ENCODE results near the gene PTBP1.

The PTBP1 gene

DNA sequence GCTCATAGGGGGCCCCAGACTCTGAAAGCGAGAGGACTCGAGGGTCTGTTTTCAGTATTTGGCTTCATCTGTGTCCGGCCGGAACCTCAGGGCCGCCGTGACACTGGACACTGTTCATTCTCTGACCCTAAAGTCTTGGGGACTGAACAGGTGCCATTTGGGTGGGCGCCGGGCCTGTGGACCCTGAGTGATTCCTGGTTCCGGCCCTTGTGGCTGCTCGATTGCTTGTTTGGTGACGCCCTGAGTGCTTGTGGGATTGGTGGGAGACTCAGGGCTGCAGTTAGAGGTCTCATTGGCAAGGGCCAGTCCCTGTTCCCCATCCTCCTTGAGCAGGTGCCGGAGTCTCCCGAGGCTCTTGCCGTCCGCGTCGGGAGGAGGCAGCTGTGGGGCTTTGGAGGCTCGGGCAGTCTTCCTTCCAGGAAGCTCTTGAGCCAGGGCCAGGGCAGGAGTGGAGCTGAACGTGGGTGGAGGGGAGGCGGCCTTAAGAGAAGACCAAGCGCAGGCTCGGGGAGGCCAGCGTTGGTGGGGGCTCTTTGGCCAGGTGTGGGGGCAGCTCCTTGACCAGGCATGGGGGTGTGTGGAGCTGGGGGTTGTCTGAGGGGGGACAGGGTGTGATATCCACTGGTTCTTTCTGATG lies 4.7 kb downstream of the PTBP1 start:
- Histone ChIP-seq H4K20me1 (ENCODE audit: insufficient read depth, low read length) (no peaks in the 10 kb centered on the region), H3K4me1 (ENCODE audit: insufficient read depth, low read length, severe bottlenecking) (peaks cover 28% of the 10 kb centered on the region), H3K79me2 (ENCODE audit: insufficient read depth, low read length) (peaks cover 57% of the 10 kb centered on the region), H2AFZ (ENCODE audit: low read length) (no peak overlapping the region), H3F3A (ENCODE audit: insufficient read depth, low read length) (no peaks in the 10 kb centered on the region), H3K27me3 (ENCODE audit: insufficient read depth, low read length) (no peaks in the 10 kb centered on the region), H3K4me3 (ENCODE audit: low read depth, low read length, poor library complexity, severe bottlenecking) (no peak overlapping the region), H3K9me2 (ENCODE audit: low read depth, low read length) (no peaks in the 10 kb centered on the region), H3K4me2 (ENCODE audit: low read length) (no peak overlapping the region), H3K9me3 (ENCODE audit: low read length) (no peaks in the 10 kb centered on the region), H3K9ac (ENCODE audit: low read length) (no peak overlapping the region), H3K36me3 (ENCODE audit: insufficient read depth, low read length) (peaks cover 91% of the 10 kb centered on the region), H3K27ac (ENCODE audit: low read depth, low read length, poor library complexity, severe bottlenecking) (no peak overlapping the region)
- no peak for TF ChIP-seq EZH2 (IDR thresholded peaks at IDR 0.05; ENCODE audit: borderline replicate concordance, low read length)
- TF ChIP-seq, protein P1, sequence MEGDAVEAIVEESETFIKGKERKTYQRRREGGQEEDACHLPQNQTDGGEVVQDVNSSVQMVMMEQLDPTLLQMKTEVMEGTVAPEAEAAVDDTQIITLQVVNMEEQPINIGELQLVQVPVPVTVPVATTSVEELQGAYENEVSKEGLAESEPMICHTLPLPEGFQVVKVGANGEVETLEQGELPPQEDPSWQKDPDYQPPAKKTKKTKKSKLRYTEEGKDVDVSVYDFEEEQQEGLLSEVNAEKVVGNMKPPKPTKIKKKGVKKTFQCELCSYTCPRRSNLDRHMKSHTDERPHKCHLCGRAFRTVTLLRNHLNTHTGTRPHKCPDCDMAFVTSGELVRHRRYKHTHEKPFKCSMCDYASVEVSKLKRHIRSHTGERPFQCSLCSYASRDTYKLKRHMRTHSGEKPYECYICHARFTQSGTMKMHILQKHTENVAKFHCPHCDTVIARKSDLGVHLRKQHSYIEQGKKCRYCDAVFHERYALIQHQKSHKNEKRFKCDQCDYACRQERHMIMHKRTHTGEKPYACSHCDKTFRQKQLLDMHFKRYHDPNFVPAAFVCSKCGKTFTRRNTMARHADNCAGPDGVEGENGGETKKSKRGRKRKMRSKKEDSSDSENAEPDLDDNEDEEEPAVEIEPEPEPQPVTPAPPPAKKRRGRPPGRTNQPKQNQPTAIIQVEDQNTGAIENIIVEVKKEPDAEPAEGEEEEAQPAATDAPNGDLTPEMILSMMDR (IDR thresholded peaks at IDR 0.05; ENCODE audit: low read length) = no peak

DNA sequence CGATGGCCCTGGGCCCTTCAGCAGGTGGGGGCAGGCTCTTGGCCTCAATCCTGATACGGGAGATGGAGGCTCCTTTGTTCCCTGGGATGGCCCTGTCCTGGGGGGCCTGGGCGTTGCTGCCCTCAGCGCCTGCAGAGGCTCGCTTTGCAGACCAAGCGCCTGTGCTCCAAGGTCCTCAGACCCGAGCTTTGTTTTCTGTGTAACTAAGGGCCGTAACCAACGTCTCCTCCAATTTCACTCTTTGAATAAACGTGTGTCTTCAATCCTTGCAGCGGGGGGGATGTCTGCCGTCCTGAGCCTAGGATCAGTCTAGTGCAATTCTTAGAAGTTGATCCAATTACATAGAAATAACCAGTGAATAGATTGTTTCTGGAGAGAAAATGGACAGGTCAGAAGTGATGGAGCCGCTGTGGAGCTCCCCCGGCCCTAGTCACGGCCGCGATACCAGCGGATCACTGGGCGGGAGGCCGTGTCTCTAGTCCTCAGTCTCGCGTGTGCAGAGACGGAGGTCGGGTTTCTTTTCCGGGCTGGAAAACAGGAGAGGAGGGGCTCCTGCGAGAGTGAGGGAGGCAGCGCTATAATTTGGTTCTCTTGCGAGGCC lies 5.3 kb downstream of the PTBP1 start:
- peaks cover 28% of the 10 kb centered on the region for H3K4me1 ChIP-seq (ENCODE audit: insufficient read depth, low read length, severe bottlenecking)
- no peaks in the 10 kb centered on the region for H3K9me3 ChIP-seq (ENCODE audit: low read length)
- peaks cover 57% of the 10 kb centered on the region for H3K79me2 ChIP-seq (ENCODE audit: insufficient read depth, low read length)
- peaks cover 97% of the 10 kb centered on the region for H3K36me3 ChIP-seq (ENCODE audit: insufficient read depth, low read length)
- H3F3A ChIP-seq (ENCODE audit: insufficient read depth, low read length) = no peaks in the 10 kb centered on the region
- no peak overlapping the region for H3K27ac ChIP-seq (ENCODE audit: low read depth, low read length, poor library complexity, severe bottlenecking)
- H3K4me2 ChIP-seq (ENCODE audit: low read length) = no peak overlapping the region
- no peak overlapping the region for H3K4me3 ChIP-seq (ENCODE audit: low read depth, low read length, poor library complexity, severe bottlenecking)
- no peaks in the 10 kb centered on the region for H3K27me3 ChIP-seq (ENCODE audit: insufficient read depth, low read length)
- TF ChIP-seq EZH2 (IDR thresholded peaks at IDR 0.05; ENCODE audit: borderline replicate concordance, low read length) = no peak
- TF ChIP-seq, protein P1 (IDR thresholded peaks at IDR 0.05; ENCODE audit: low read length) = no peak
- H3K9me2 ChIP-seq (ENCODE audit: low read depth, low read length) = no peaks in the 10 kb centered on the region
- H4K20me1 ChIP-seq (ENCODE audit: insufficient read depth, low read length) = no peaks in the 10 kb centered on the region
- no peak overlapping the region for H2AFZ ChIP-seq (ENCODE audit: low read length)
- no peak overlapping the region for H3K9ac ChIP-seq (ENCODE audit: low read length)

DNA sequence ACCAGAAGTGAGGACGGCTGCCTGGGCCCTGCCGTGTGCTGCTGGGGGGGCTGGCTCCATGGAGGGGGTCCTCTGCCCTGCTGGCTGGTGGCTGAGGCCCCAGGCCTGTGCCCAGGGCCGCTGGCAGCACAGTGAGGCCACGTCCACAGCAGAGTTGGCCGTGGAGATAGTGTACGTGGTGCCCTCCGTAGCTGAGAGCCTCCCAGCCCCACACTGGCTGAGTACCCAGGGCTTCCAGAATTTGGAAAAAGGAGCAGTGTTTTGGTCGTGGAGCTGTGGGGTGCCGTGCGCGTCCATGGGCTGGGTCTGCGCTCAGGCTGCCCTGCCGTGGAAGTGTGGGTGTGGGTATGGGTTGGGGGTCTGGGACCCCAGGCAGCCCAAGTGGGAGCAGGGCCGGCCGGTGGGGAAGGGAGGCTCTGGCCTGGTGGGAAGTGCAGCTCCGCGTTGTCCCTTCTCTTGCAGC lies 5.9 kb downstream of the PTBP1 start:
- Histone ChIP-seq H4K20me1 (ENCODE audit: insufficient read depth, low read length) (no peaks in the 10 kb centered on the region), H2AFZ (ENCODE audit: low read length) (no peak overlapping the region), H3K9ac (ENCODE audit: low read length) (no peak overlapping the region), H3K27me3 (ENCODE audit: insufficient read depth, low read length) (no peaks in the 10 kb centered on the region), H3K9me2 (ENCODE audit: low read depth, low read length) (no peaks in the 10 kb centered on the region), H3K9me3 (ENCODE audit: low read length) (no peaks in the 10 kb centered on the region), H3K4me1 (ENCODE audit: insufficient read depth, low read length, severe bottlenecking) (peaks cover 28% of the 10 kb centered on the region), H3K4me3 (ENCODE audit: low read depth, low read length, poor library complexity, severe bottlenecking) (no peak overlapping the region), H3F3A (ENCODE audit: insufficient read depth, low read length) (no peaks in the 10 kb centered on the region), H3K4me2 (ENCODE audit: low read length) (no peak overlapping the region), H3K36me3 (ENCODE audit: insufficient read depth, low read length) (peaks cover 100% of the 10 kb centered on the region), H3K27ac (ENCODE audit: low read depth, low read length, poor library complexity, severe bottlenecking) (no peak overlapping the region), H3K79me2 (ENCODE audit: insufficient read depth, low read length) (peaks cover 55% of the 10 kb centered on the region)
- TF ChIP-seq, protein P1 (IDR thresholded peaks at IDR 0.05; ENCODE audit: low read length) = no peak
- TF ChIP-seq EZH2 (IDR thresholded peaks at IDR 0.05; ENCODE audit: borderline replicate concordance, low read length) = no peak
